Islet precursor cell (in vitro differentiated cells): ENCODE results near the gene SYT9.
A peak's percentile ranks its signal among the peaks of the same experiment; 100 is the strongest.
"Not testable (repeated sequence)": the region's sequence is repeated elsewhere in the genome, so short reads cannot be mapped to it uniquely, and the experiment has no call there.

Source experiments
- DNase-seq: peaks from one replicate; pipeline ENCODE4 v3.0.0-alpha.2; 2018

Gene SYT9

GRCh38 chr11:7278314-7278917 lies 26.7 kb downstream of the SYT9 start:
- DNase-seq, result peak; percentile 65

DNA sequence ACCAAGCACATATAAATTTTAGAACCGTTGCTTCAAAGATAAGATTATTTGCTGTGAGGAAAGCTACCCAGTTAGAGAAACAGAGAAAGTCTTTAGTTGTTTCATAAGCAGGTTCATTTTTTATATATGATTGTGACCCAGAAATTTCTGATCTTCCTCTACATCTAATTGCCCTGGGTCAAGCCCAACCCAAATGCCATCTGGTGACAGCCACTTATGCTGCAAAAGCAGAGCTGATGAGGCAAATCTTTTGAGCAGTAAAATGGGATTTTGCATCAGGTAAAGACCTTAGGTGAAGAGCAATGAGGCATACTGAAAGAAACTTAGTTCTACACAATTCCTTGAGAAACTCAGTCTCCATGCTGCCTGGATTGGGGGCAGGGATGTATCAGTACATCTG lies 28.0 kb downstream of the SYT9 start:
- no peak for DNase-seq

DNA sequence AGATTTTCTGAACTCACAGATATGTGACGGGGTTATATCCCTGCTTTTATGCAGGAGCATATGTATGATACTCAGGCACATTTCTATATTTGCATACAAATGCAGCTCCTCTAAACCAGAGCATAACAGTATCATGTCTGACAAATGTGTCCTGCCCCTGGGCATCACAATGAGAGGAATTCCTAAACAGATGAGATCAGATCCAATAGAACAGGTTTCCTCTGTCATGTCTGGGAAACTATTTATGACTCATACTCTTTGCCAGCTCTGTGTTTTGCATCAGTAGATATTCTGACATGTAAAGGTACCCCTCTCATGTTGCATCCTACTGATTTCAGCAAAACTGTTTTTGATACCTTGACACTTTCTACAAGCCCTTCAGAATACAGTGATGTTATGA lies 29.4 kb downstream of the SYT9 start:
- peak; percentile 80 for DNase-seq

GRCh38 chr11:7281809-7282208 lies 30.1 kb downstream of the SYT9 start:
- DNase-seq, result no peak

DNA sequence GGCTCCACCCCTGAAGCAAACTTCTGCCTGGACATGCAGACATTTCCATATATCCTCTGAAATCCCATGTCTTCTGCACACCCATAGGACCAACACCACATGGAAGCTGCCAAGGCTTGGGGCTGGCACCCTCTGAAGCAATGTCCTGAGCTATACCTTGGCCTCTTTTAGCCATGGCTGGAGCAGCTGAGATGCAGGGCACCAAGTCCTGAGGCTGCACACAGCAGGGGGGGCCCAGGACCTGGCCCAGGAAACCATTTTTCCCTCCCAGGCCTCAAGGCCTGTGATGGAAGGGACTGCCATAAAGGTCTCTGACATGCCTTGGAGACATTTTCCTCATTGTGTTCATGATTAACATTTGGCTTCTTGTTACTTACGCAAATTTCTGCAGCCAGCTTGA lies 34.5 kb downstream of the SYT9 start:
- no peak for DNase-seq

GRCh38 chr11:7291100-7291829 lies 39.6 kb downstream of the SYT9 start:
- no peak for DNase-seq

DNA sequence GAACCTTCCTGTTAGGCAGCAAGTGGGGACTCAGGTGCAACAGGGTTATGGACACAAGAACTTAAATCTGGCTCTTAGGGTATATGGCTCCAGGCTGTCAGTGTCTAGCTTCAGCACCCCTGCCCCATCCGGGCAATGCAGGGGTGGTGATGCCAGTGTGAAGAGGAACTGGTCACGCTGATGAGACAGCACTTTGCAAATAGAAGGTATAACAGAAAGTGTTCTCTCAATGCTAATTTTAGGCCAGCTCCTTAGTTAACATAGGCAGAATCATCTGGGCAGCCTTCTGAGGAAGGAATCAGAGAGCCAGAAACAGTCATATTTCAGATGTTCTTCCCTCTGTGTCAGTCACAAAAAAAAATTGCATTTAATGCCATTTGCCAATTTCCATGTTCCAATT lies 41.2 kb downstream of the SYT9 start:
- no peak for DNase-seq

DNA sequence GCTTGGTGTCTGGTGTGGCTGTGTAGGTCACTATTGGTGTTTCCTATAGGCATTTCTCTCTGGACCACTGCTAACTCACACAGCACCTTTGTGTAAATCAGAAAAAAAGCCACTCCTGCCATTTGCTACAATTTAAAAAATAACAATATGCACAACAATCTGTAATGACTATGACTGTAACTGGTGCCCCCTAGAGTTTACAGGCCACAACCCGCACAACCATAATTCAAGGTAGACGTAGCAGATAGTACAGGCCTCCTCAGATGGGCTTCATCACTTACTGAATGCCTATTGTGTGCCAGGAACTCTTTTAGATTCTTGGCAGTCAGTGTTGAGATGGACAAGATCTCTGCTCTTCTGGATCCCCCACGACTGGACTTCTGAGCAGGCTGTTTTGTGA lies 47.7 kb downstream of the SYT9 start:
- DNase-seq, result no peak

DNA sequence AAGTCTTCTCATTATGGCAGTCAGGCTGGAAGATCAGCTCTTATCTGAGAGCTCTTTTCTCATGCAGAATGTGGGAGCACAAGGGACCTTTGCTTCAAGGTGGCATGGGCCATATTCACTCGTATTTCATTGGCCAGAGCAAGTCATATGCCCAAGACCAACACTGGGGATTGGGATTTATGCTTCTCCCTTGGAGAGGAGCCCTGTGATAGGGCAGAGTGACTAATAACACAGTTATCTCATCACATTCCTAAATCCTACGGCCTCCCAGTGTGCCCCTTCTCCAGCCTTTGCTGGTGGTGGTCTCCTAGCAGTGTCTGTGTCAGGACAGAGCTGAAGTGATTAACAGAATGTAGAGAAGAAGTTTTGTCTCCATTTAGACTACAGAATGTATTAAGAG lies 48.6 kb downstream of the SYT9 start:
- no peak for DNase-seq

- no peak for DNase-seq
Measured at GRCh38 chr11:7303146-7303545, 51.4 kb downstream of the SYT9 start.

DNA sequence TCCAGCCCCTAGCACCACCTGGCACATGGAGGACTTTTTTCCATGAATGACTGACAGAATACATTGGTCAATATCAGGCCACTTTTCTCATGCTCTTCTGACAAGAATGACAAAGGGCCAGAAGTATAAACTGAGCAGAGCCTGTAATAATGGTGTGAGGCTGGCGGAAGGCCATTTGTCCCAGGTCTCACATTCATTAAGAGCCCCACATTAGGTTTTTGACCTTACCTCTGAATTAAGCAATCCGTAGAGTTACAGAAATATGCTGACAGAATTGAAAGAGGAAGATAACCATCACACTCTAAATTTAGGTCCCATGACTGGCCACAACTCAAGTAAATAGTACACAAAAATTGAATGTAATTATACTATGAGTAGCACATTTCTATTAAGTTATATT lies 55.2 kb downstream of the SYT9 start:
- DNase-seq, result no peak

DNA sequence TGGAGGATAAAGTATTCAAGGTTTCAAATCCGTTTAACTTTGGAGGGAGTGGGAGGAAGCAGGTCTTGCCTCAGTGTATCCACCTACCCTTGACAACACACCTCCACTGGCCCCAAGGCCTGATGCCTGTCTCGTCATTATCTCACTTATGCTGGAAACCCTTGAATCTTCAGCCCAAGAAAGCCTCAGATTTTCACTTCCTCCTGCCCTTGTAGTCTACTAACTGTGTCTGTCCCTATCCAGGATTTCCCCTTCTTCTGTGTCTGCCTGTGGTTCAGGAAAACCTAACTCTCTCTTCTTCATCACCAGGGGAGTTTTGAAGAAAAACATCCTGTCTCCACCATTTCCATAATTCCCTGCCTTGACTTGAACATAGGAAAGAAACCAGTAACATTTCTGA lies 56.1 kb downstream of the SYT9 start:
- no peak for DNase-seq

DNA sequence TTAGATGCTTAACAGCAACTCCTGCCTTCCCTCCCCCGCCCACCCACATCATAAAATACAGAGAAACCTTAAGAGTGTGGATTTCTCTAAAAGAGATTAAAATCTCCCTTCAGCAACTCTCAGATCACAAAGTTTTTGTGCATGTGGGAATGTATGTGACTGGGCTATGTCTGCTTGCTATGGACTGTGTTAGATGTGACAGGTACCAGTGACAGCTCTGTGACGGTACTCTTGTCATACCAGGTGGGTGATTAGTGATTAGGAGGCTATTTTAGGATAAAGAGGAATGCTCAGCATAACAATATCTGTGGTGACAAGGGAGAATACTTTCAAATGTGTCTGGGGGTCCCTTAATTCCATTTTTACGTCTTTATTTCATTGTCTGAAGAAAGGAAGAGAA lies 60.2 kb downstream of the SYT9 start:
- DNase-seq, result no peak

GRCh38 chr11:7314811-7315604 lies 63.3 kb downstream of the SYT9 start:
- no peak for DNase-seq

DNA sequence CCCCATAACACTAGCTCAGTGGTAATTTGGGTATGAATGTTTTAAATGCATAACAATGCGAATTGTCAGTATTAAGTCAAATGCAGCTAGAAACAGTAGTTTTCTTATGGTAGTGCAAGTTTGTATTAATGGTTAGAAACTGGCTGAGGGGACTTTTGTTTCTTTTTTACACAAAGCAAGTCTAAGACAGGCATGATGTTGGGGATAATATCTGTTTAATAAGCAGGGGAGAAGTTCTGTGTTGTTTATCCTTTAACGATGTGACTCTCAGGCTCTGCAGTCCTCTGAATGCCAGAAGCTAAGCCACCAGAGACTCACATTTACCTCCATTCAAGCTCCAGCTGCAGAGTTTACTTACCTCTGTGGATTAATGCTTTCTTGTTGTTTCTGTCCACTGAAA lies 67.8 kb downstream of the SYT9 start:
- no peak for DNase-seq

- no peak for DNase-seq
Measured at GRCh38 chr11:7320306-7320705, 68.6 kb downstream of the SYT9 start.

GRCh38 chr11:7321473-7322450 lies 70.1 kb downstream of the SYT9 start:
- no peak for DNase-seq

DNA sequence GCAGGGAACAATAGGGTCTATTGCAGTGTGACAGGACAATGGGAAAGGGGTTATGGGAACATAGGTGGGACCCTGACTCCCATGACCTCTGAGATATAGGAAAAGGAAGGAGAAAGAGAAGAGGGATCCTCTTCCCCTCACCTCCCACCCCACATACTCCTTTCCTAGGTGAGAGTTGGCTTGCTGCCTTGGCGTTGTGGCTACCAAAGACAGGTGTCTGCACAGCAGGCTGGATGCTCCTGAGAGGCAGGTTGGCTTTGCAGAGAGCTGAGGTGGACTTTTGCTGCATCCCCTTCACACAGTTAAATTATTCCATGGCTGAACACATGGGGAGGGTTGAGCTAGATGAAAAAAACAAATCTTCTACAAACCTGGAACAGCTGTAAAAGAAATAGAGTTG lies 80.7 kb downstream of the SYT9 start:
- no peak for DNase-seq

GRCh38 chr11:7332962-7333361 lies 81.3 kb downstream of the SYT9 start:
- no peak for DNase-seq

DNA sequence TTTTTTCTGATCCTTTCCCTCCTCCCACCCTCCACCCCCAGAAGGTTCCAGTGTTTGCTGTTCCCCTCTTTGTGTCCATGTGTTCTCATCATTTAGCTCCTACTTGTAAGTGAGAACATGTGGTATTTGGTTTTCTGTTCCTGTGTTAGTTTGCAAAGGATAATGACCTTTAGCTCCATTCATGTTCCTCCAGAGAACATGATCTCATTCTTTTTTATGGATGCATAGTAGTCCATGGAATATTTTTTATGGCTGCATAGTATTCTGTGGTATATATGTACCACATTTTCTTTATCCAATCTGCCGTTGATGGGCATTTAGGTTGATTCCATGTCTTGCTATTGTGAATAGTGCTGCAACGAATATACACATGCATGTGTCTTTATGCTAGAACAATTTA lies 83.7 kb downstream of the SYT9 start:
- DNase-seq, result not testable (repeated sequence)

GRCh38 chr11:7341551-7341950 lies 89.8 kb downstream of the SYT9 start:
- no peak for DNase-seq

GRCh38 chr11:7347611-7348431 lies 96.1 kb downstream of the SYT9 start:
- DNase-seq, result no peak
